Measurements from ENCODE around the gene EEF1A1. TPM values are rescaled to one million over a fixed set of nuclear protein-coding genes. Genes with fewer than 3 reads are reported as not detected.

The EEF1A1 gene
- total RNA-seq, 1 donor from 2014 or later: 25,587 TPM

- Histone ChIP-seq H3K9ac (ENCODE audit: low read depth in 1 of 3, low read length in 3 of 3) (no peak overlapping the region), H3K4me1 (ENCODE audit: control insufficient read depth in 3 of 3, insufficient read depth in 3 of 3, low read length in 3 of 3) (no peaks in the 10 kb centered on the region), H3K36me3 (ENCODE audit: control insufficient read depth in 3 of 3, insufficient read depth in 3 of 3, low read length in 3 of 3) (peaks cover 42 to 58% (median 48%) of the 10 kb centered on the region in 3 donors)
Measured at GRCh38 chr6:73477407-73477806, 43.4 kb downstream of the EEF1A1 start.

DNA sequence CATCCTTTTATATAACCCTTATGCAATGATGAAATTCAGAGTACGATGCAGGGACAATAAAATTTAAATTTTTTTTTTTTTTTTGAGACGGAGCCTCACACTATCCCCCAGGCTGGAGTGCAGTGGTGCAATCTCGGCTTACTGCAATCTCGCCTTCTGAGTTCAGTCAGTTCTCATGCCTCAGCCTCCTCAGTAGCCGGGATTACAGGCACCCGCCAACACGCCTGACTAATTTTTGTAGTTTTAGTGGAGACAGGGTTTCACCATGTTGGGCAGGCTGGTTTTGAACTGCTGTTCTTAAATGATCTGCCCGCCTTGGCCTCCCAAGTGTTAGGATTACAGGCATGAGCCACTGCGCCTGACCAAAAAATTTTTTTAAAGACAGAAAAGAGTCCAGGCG, 44.1 kb downstream of the EEF1A1 start:
- H3K36me3 ChIP-seq (ENCODE audit: control insufficient read depth in 3 of 3, insufficient read depth in 3 of 3, low read length in 3 of 3): peaks cover 38 to 58% (median 44%) of the 10 kb centered on the region in 3 donors
- H3K4me3 ChIP-seq (ENCODE audit: low read length in 3 of 3): no peak overlapping the region
- H3K27ac ChIP-seq (ENCODE audit: low read depth, low read length): no peak overlapping the region
- H3K9me3 ChIP-seq (ENCODE audit: control insufficient read depth in 3 of 3, low read length in 3 of 3): no peaks in the 10 kb centered on the region
- no peaks in the 10 kb centered on the region for H3K4me1 ChIP-seq (ENCODE audit: control insufficient read depth in 3 of 3, insufficient read depth in 3 of 3, low read length in 3 of 3)
- H3K9ac ChIP-seq (ENCODE audit: low read depth in 1 of 3, low read length in 3 of 3): no peak overlapping the region
- H3K27me3 ChIP-seq (ENCODE audit: control insufficient read depth in 3 of 3, insufficient read depth in 3 of 3, low read length in 3 of 3): no peaks in the 10 kb centered on the region

More at GRCh38 chr6:73477407-73477806, 43.4 kb downstream of the EEF1A1 start:
- Histone ChIP-seq H3K4me3 (ENCODE audit: low read length in 3 of 3) (no peak overlapping the region), H3K9me3 (ENCODE audit: control insufficient read depth in 3 of 3, low read length in 3 of 3) (no peaks in the 10 kb centered on the region), H3K27ac (ENCODE audit: low read depth, low read length) (no peak overlapping the region), H3K27me3 (ENCODE audit: control insufficient read depth in 3 of 3, insufficient read depth in 3 of 3, low read length in 3 of 3) (no peaks in the 10 kb centered on the region)

GRCh38 chr6:73471686-73472290, 49.0 kb downstream of the EEF1A1 start:
- Histone ChIP-seq H3K9me3 (ENCODE audit: control insufficient read depth in 3 of 3, low read length in 3 of 3) (no peaks in the 10 kb centered on the region), H3K9ac (ENCODE audit: low read depth in 1 of 3, low read length in 3 of 3) (no peak overlapping the region), H3K4me3 (ENCODE audit: low read length in 3 of 3) (no peak overlapping the region), H3K4me1 (ENCODE audit: control insufficient read depth in 3 of 3, insufficient read depth in 3 of 3, low read length in 3 of 3) (no peaks in the 10 kb centered on the region), H3K27ac (ENCODE audit: low read depth, low read length) (no peak overlapping the region), H3K36me3 (ENCODE audit: control insufficient read depth in 3 of 3, insufficient read depth in 3 of 3, low read length in 3 of 3) (peaks cover 35 to 58% (median 35%) of the 10 kb centered on the region in 3 donors), H3K27me3 (ENCODE audit: control insufficient read depth in 3 of 3, insufficient read depth in 3 of 3, low read length in 3 of 3) (no peaks in the 10 kb centered on the region)

Small RNAs within 50 kb of the gene (small RNA-seq; reads per million reads assigned to genes)
- gene AL603910.2: not detected
- gene RN7SL827P: not detected

Other genes with a start within 250 kb of the EEF1A1 start
- gene DPPA5, start 166.8 kb downstream of the EEF1A1 start, total RNA-seq: not detected
- not detected for gene KHDC3L, start 158.4 kb downstream of the EEF1A1 start, total RNA-seq
- not detected for gene OOEP, start 151.1 kb downstream of the EEF1A1 start, total RNA-seq
- not detected for gene DDX43, start 126.2 kb downstream of the EEF1A1 start, total RNA-seq
- gene CGAS, start 68.7 kb downstream of the EEF1A1 start, total RNA-seq: 7.3 TPM
- gene MTO1, start 59.3 kb downstream of the EEF1A1 start, total RNA-seq: 25.6 TPM
- 20.9 TPM for gene SLC17A5, start 133.0 kb upstream of the EEF1A1 start, total RNA-seq
- 19.3 TPM for gene CD109, start 175.2 kb upstream of the EEF1A1 start, total RNA-seq